Neural cell (in vitro differentiated cells): ENCODE measurements around the gene ZNF726. TPM values are rescaled to one million over a fixed set of nuclear protein-coding genes. Genes with fewer than 3 reads are reported as not detected.
"Not testable (repeated sequence)": the region's sequence is repeated elsewhere in the genome, so short reads cannot be mapped to it uniquely, and the experiment has no call there.

ENCODE experiments used
- H2AFZ ChIP-seq: fragments of 200-600, 300-800 bp; sonication (generic), shearing (Covaris generic); 2 replicates; pipeline ENCODE4 v1.6.0; 2014; ENCODE audit warnings: low read depth, mild to moderate bottlenecking, antibody characterized with exemption, low read length, moderate library complexity
- H3F3A ChIP-seq: fragments of 200-600 bp; shearing (Covaris generic); 2 replicates; pipeline ENCODE4 v1.6.1; 2016; ENCODE audit warnings: mild to moderate bottlenecking, moderate library complexity, mixed read lengths, antibody characterized with exemption, low read length; ENCODE audit not compliant: insufficient read depth, poor library complexity, severe bottlenecking
- H3K27ac ChIP-seq: fragments of 200-600, 300-800 bp; sonication (generic), shearing (Covaris generic); 2 replicates; pipeline ENCODE4 v1.5.1; 2014; ENCODE audit warnings: mild to moderate bottlenecking, low read length, moderate library complexity
- H3K27me3 ChIP-seq: fragments of 300-800, 200-600 bp; sonication (generic), shearing (Covaris generic); 2 replicates; pipeline ENCODE4 v1.6.0; 2014; ENCODE audit warnings: mild to moderate bottlenecking, low read depth, low read length, moderate library complexity; ENCODE audit not compliant: insufficient read depth
- H3K36me3 ChIP-seq: fragments of 300-800, 200-600 bp; sonication (generic), shearing (Covaris generic); 2 replicates; pipeline ENCODE4 v1.5.1; 2014; ENCODE audit warnings: mild to moderate bottlenecking, antibody characterized with exemption, low read length, moderate library complexity; ENCODE audit not compliant: insufficient read depth
- H3K4me2 ChIP-seq: fragments of 300-800, 200-600 bp; sonication (generic), shearing (Covaris generic); 2 replicates; pipeline ENCODE4 v1.6.0; 2014; ENCODE audit warnings: mild to moderate bottlenecking, low read length
- H3K4me3 ChIP-seq: fragments of 300-800, 200-600 bp; sonication (generic), shearing (Covaris generic); 2 replicates; pipeline ENCODE4 v1.5.1; 2014; ENCODE audit warnings: mild to moderate bottlenecking, low read length, moderate library complexity
- H3K79me2 ChIP-seq: fragments of 200-600 bp; shearing (Covaris generic); replicated peaks from 2 replicates; pipeline ENCODE4 v1.6.0; 2014; ENCODE audit warnings: mild to moderate bottlenecking, low read length, moderate library complexity; ENCODE audit not compliant: insufficient read depth
- H3K9ac ChIP-seq: fragments of 300-800, 200-600 bp; sonication (generic), shearing (Covaris generic); 2 replicates; pipeline ENCODE4 v1.6.1; 2016; ENCODE audit warnings: mild to moderate bottlenecking, low read length, mixed read lengths
- H3K9me2 ChIP-seq: fragments of 200-600 bp; shearing (Covaris generic); 2 replicates; pipeline ENCODE4 v1.6.1; 2016; ENCODE audit warnings: mild to moderate bottlenecking, low read length, mixed read lengths; ENCODE audit not compliant: insufficient read depth
- H3K9me3 ChIP-seq: fragments of 200-600, 300-800 bp; sonication (generic), shearing (Covaris generic); 2 replicates; pipeline ENCODE4 v1.6.1; 2016; ENCODE audit warnings: mild to moderate bottlenecking, mixed run types, low read length, moderate library complexity, mixed read lengths
- H4K20me1 ChIP-seq: fragments of 200-600 bp; shearing (Covaris generic); 2 replicates; pipeline ENCODE4 v1.6.1; 2016; ENCODE audit warnings: mild to moderate bottlenecking, mixed run types; ENCODE audit not compliant: insufficient read depth
- CTCF ChIP-seq: fragments of 450-650 bp; IDR thresholded peaks from 2 replicates; pipeline ENCODE4 v1.5.1; 2014; ENCODE audit warnings: antibody characterized with exemption, mild to moderate bottlenecking, moderate library complexity; ENCODE audit not compliant: poor library complexity, severe bottlenecking
- EP300 ChIP-seq: fragments of 450-650 bp; conservative IDR thresholded peaks from 2 replicates; pipeline ENCODE4 v1.6.1; 2014; ENCODE audit warnings: antibody characterized with exemption, mild to moderate bottlenecking, moderate library complexity; ENCODE audit not compliant: poor library complexity, severe bottlenecking
- EZH2 ChIP-seq: fragments of 200-600, 300-800 bp; shearing (Covaris generic), sonication (generic); IDR thresholded peaks from 2 replicates; pipeline ENCODE4 v1.6.1; 2014; ENCODE audit warnings: antibody characterized with exemption, low read length, borderline replicate concordance, mild to moderate bottlenecking; ENCODE audit not compliant: insufficient read depth, poor library complexity, severe bottlenecking
- MXI1 ChIP-seq: fragments of 450-650 bp; conservative IDR thresholded peaks from 2 replicates; pipeline ENCODE4 v1.6.1; 2014; ENCODE audit warnings: antibody characterized with exemption, mild to moderate bottlenecking; ENCODE audit not compliant: poor library complexity, severe bottlenecking
- POLR2AphosphoS5 ChIP-seq: IDR thresholded peaks from 2 replicates; pipeline ENCODE4 v1.6.1; 2012
- RAD21 ChIP-seq: fragments of 450-650 bp; conservative IDR thresholded peaks from 2 replicates; pipeline ENCODE4 v1.6.1; 2014; ENCODE audit warnings: antibody characterized with exemption, mild to moderate bottlenecking, moderate library complexity
- REST ChIP-seq: IDR thresholded peaks from 2 replicates; pipeline ENCODE4 v1.6.1; 2012; ENCODE audit warnings: borderline replicate concordance
- SMC3 ChIP-seq: fragments of 450-650 bp; conservative IDR thresholded peaks from 2 replicates; pipeline ENCODE4 v1.6.1; 2014; ENCODE audit warnings: antibody characterized with exemption, mild to moderate bottlenecking, moderate library complexity; ENCODE audit not compliant: poor library complexity
- TAF1 ChIP-seq: IDR thresholded peaks from 2 replicates; pipeline ENCODE4 v1.6.1; 2012; ENCODE audit warnings: low read depth
- polyA plus RNA-seq: library from polyadenylated mRNA; depleted of rRNA; stranded (reverse); fragments of >200 nt; gene quantifications from 2 replicates; pipeline ENCODE4 v1.2.3, GENCODE V29; 2014

ZNF726 gene
- polyA plus RNA-seq, 1 donor from 2014 or later = not detected

GRCh38 chr19:23974941-23975340 lies 60.3 kb downstream of the ZNF726 start:
- H3K79me2 ChIP-seq = no peaks in the 10 kb centered on the region
- H3K27me3 ChIP-seq = no peaks in the 10 kb centered on the region
- no peak overlapping the region for H3K4me3 ChIP-seq
- no peak overlapping the region for H3K9ac ChIP-seq
- H3K27ac ChIP-seq = no peak overlapping the region
- H3F3A ChIP-seq = no peaks in the 10 kb centered on the region
- peaks cover 3% of the 10 kb centered on the region for H3K9me3 ChIP-seq
- H3K36me3 ChIP-seq = no peaks in the 10 kb centered on the region
- no peak overlapping the region for H2AFZ ChIP-seq
- TF ChIP-seq MXI1 (no peak), SMC3 (no peak), CTCF (no peak), REST (no peak), EP300 (no peak), TAF1 (no peak), EZH2 (no peak), RAD21 (no peak), POLR2AphosphoS5 (no peak)
- H3K9me2 ChIP-seq = no peaks in the 10 kb centered on the region
- no peak overlapping the region for H3K4me2 ChIP-seq
- H4K20me1 ChIP-seq = no peaks in the 10 kb centered on the region

GRCh38 chr19:23976631-23977030 lies 61.9 kb downstream of the ZNF726 start:
- H3K9me3 ChIP-seq, H3K79me2 ChIP-seq, H3K27ac ChIP-seq, H3F3A ChIP-seq, H3K27me3 ChIP-seq, H3K36me3 ChIP-seq, H3K4me2 ChIP-seq, H3K9ac ChIP-seq, H3K9me2 ChIP-seq, H2AFZ ChIP-seq, H4K20me1 ChIP-seq, H3K4me3 ChIP-seq: not testable (repeated sequence)

- not testable (repeated sequence) for H2AFZ ChIP-seq, H4K20me1 ChIP-seq, H3K79me2 ChIP-seq, H3K27ac ChIP-seq, H3K9me3 ChIP-seq, H3K27me3 ChIP-seq, H3K9me2 ChIP-seq, H3K4me2 ChIP-seq, H3K4me3 ChIP-seq, H3K9ac ChIP-seq, H3K36me3 ChIP-seq, H3F3A ChIP-seq
These were observed 62.6 kb downstream of the ZNF726 start for GRCh38 chr19:23977256-23977655.
